HUES6 (cell line): ENCODE data around the gene UBTD2.

ENCODE experiments used
- H3K27ac ChIP-seq: 2 replicates; pipeline ENCODE4 v1.7.0; 2013; ENCODE audit warnings: low read depth, mild to moderate bottlenecking, low read length, inconsistent platforms
- H3K27me3 ChIP-seq: 2 replicates; pipeline ENCODE4 v1.6.1; 2013; ENCODE audit warnings: low read length; ENCODE audit not compliant: control insufficient read depth, insufficient read depth
- H3K36me3 ChIP-seq: 2 replicates; pipeline ENCODE4 v1.6.1; 2013; ENCODE audit warnings: low read length; ENCODE audit not compliant: control insufficient read depth, insufficient read depth
- H3K4me1 ChIP-seq: 2 replicates; pipeline ENCODE4 v1.6.1; 2013; ENCODE audit warnings: low read length; ENCODE audit not compliant: control insufficient read depth, insufficient read depth
- H3K4me3 ChIP-seq: 2 replicates; pipeline ENCODE4 v1.5.1; 2013; ENCODE audit warnings: low read depth, low read length
- H3K9ac ChIP-seq: one replicate; pipeline ENCODE4 v1.6.1; 2013; ENCODE audit warnings: mild to moderate bottlenecking, low read length
- H3K9me3 ChIP-seq: 2 replicates; pipeline ENCODE4 v1.6.1; 2013; ENCODE audit warnings: low read depth, low read length; ENCODE audit not compliant: control insufficient read depth, insufficient read depth

UBTD2 gene

DNA sequence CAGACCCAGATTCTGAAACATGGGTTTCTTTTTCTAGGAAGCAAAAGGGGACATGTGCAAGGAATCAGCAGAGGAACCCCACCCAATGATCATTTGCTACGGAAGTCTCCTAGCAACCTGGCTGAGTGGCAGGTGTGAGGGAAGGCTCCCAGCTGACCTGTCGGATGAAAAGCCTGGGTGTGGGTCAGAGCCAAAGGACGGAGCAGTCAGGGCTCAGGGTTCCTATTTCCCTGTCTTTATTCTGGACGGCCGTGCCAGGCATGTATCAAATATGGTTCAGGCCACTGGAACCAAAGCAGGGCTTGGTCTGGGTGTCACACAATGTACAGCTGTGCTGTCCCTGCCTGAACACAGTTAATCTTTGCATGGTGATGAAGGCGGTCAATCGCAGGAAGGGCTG is 115.7 kb downstream of the UBTD2 start:
- H3K36me3 ChIP-seq, result no peaks in the 10 kb centered on the region
- no peaks in the 10 kb centered on the region for H3K9me3 ChIP-seq
- H3K9ac ChIP-seq, result no peak overlapping the region
- H3K4me3 ChIP-seq, result no peak overlapping the region
- H3K27ac ChIP-seq, result no peak overlapping the region
- peaks cover 15% of the 10 kb centered on the region; the same call in 1 of the 2 replicates for H3K4me1 ChIP-seq
- no peaks in the 10 kb centered on the region for H3K27me3 ChIP-seq

DNA sequence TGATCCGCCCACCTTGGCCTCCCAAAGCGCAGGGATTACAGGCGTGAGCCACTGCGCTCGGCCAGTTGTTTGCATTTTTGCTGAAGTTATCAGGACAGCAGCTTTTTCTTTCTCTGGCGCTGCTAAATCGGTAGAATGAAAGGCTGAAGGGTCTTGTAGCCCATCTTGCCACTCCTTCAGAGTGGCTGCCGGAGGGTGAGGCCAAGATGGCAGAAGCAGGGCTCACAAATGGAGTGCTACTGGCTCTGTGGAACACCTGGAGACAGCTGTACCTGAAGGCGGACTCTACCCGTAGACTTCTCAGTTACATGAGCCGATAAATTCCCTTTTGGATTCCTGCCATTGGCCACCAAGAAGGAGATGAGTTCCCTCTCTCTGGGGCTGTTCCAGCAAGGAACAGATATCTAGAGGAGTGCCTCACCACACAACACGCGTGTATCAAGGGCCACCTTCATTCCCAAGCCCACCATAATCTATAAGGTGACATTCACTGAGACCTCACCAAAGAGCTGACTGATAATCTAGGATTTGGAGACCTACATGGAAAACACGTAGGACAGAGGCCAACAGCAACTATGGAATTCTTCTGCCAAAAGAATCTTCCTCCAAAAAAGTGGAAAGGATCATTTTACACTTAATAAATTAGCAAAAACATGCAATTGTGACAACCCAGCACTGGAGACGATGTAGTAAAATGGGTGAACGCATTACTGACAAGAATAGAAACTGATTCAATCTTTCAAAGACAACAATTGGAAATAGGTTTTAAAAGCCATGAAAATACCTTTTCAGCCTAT is 117.3 kb downstream of the UBTD2 start:
- no peak overlapping the region for H3K9ac ChIP-seq

DNA sequence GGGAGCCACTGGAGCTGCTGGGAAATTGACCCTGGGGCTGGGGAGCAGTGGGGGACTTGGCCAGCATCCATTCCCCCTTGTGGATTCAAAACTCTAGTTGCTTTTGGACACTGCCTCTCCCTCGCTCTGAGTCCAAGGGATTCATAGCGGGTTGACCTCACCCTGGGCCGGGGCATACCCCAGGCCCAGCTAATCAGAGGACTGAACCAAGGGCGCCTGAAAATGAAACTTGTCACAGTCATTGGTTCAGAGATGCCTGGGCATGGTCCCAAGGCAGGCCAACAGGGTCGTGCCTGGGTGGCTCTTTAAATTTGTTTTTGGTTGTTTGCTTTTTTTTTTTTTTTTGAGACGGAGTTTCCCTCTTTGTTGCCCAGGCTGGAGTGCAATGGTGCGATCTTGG is 118.1 kb downstream of the UBTD2 start:
- H3K4me3 ChIP-seq, result no peak overlapping the region
- H3K9ac ChIP-seq, result no peak overlapping the region
- no peaks in the 10 kb centered on the region for H3K27me3 ChIP-seq
- H3K9me3 ChIP-seq, result no peaks in the 10 kb centered on the region
- no peaks in the 10 kb centered on the region for H3K36me3 ChIP-seq
- peaks cover 15% of the 10 kb centered on the region; the same call in 1 of the 2 replicates for H3K4me1 ChIP-seq
- no peak overlapping the region for H3K27ac ChIP-seq

More for the DNA sequence above, 117.3 kb downstream of the UBTD2 start:
- Histone ChIP-seq H3K27ac (no peak overlapping the region), H3K27me3 (no peaks in the 10 kb centered on the region), H3K4me3 (no peak overlapping the region), H3K9me3 (no peaks in the 10 kb centered on the region), H3K4me1 (peaks cover 15% of the 10 kb centered on the region; the same call in 1 of the 2 replicates), H3K36me3 (no peaks in the 10 kb centered on the region)

DNA sequence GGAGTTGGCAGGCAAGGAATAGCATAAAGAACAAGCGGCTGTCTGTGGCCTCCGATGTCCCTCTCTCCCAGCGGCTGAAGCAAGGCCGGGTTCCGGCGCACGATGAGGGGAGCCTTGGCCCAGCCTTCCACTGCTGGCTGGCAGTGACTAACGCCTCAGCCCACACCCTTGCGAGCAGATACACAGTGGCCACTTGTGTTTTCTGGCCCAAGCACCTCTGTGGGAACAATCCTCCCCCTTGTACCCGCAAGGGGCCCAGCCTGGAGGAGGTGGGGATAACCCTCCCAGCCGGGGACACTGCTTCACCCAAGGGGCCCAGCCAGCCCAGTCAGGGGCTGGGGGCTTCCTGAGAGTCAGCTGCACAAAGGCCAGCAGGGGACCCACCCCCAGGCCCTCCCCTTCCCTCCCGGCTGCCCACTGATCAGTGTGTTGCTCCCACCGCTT is 118.8 kb downstream of the UBTD2 start:
- peaks cover 15% of the 10 kb centered on the region; the same call in 1 of the 2 replicates for H3K4me1 ChIP-seq
- no peaks in the 10 kb centered on the region for H3K27me3 ChIP-seq
- H3K27ac ChIP-seq, result no peak overlapping the region
- no peak overlapping the region for H3K4me3 ChIP-seq
- no peak overlapping the region for H3K9ac ChIP-seq
- H3K36me3 ChIP-seq, result no peaks in the 10 kb centered on the region
- no peaks in the 10 kb centered on the region for H3K9me3 ChIP-seq

DNA sequence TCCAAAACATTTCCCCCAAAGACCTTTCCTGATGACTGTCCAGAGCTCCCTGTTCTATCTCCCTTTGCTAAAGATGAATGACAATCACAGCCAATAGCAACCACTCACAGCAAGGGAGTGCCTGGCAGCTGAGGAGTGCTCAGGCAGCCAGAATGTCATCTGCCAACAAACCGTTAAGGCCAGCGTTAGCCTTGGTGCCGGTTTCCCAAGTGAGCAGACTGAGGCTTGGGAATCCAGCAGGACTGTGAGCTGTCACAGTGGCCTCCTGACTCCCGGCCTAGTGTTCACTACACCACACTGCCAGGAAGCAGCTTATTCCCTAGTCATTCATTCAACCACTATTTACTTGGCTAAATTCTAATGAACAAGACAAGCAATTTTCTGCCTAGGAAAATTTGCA is 120.2 kb downstream of the UBTD2 start:
- H3K9ac ChIP-seq, result no peak overlapping the region
- no peak overlapping the region for H3K4me3 ChIP-seq
- H3K27ac ChIP-seq, result no peak overlapping the region

DNA sequence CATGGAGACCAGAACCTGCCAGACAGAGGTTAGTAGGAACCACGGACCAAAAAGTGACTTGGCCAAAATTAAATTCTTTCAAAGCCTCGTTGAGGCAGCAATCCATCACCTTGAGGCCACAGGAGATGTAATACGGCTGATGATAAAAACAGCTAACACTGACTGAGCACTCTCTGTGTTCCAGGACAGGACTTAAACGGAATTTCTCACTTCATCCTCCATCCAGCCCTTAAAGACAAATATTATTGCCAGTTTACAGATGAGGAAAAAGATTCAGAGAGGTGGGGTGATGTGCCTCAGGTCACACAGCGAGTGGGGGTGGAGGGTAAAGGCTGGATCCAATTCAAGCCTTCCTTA is 120.6 kb downstream of the UBTD2 start:
- H3K27ac ChIP-seq, result no peak overlapping the region
- H3K4me1 ChIP-seq, result peaks cover 9% of the 10 kb centered on the region; the same call in 1 of the 2 replicates
- no peaks in the 10 kb centered on the region for H3K9me3 ChIP-seq
- H3K4me3 ChIP-seq, result no peak overlapping the region
- no peak overlapping the region for H3K9ac ChIP-seq
- H3K36me3 ChIP-seq, result no peaks in the 10 kb centered on the region
- no peaks in the 10 kb centered on the region for H3K27me3 ChIP-seq

More for the DNA sequence above, 120.2 kb downstream of the UBTD2 start:
- H3K36me3 ChIP-seq, result no peaks in the 10 kb centered on the region
- no peaks in the 10 kb centered on the region for H3K9me3 ChIP-seq
- H3K4me1 ChIP-seq, result peaks cover 9% of the 10 kb centered on the region; the same call in 1 of the 2 replicates
- H3K27me3 ChIP-seq, result no peaks in the 10 kb centered on the region

DNA sequence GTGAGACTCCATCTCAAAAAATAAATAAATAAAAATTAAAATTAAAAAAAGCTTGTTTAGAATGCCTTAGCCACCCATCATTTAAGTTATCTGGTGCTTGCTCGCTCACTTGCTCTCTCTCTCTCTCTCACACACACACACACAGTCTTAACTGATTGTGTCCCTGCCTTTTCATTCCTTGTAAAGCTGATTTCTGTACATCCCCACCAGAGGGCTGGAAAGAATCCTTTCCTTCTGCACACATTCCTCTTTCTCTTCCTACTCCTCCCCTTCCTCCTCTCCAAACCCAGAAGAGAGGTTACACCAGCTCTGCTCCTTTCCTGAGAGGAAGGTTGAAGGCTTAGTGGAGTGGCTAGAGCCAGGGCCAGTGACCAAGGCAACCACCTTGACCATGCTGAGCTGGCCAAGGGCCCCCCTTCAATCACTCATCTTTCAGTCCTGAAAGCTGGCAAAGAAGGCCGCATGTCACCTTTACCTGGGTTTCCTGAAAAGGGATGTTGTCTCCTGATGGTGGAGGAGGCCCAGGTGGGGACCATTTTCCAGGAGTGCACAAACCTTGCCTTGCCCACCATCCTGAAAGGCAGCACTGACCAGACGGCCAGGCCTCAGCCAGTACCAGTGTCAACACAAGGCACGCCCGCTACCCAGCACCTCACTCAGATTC is 121.1 kb downstream of the UBTD2 start:
- Histone ChIP-seq H3K4me1 (peaks cover 9% of the 10 kb centered on the region; the same call in 1 of the 2 replicates), H3K9me3 (no peaks in the 10 kb centered on the region)

DNA sequence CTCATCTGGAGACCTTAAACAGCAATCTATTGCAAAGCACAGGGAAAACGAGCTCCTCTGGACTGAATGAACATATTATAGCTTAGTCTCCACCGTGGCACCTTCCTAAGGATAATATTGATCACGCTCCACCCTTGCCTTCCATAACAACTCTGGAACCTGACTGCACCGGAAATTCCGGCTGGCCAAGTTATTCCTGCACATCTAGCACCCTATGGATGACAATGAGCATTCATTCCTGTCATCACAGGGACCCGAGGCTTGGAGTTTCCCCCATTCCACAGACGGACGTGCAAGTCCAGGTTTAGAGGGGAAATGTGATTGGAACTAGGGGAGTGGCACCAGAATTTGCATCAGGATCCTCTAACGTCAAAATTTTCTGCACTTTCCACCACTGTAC is 123.1 kb downstream of the UBTD2 start:
- Histone ChIP-seq H3K9ac (no peak overlapping the region), H3K4me1 (peaks cover 9% of the 10 kb centered on the region; the same call in 1 of the 2 replicates), H3K36me3 (peaks cover 10% of the 10 kb centered on the region), H3K27me3 (no peaks in the 10 kb centered on the region), H3K9me3 (no peaks in the 10 kb centered on the region), H3K4me3 (no peak overlapping the region), H3K27ac (no peak overlapping the region)

More for the DNA sequence above, 121.1 kb downstream of the UBTD2 start:
- H3K27ac ChIP-seq, result no peak overlapping the region
- no peak overlapping the region for H3K9ac ChIP-seq
- no peaks in the 10 kb centered on the region for H3K27me3 ChIP-seq
- no peak overlapping the region for H3K4me3 ChIP-seq
- H3K36me3 ChIP-seq, result no peaks in the 10 kb centered on the region
